Measurements from ENCODE around the gene EVX2. TPM values are rescaled to one million over a fixed set of nuclear protein-coding genes. Genes with fewer than 3 reads are reported as not detected.
A peak's percentile ranks its signal among the peaks of the same experiment; 100 is the strongest.

Gene EVX2
- total RNA-seq, 1 experiment from 2014 or later = not detected

DNA sequence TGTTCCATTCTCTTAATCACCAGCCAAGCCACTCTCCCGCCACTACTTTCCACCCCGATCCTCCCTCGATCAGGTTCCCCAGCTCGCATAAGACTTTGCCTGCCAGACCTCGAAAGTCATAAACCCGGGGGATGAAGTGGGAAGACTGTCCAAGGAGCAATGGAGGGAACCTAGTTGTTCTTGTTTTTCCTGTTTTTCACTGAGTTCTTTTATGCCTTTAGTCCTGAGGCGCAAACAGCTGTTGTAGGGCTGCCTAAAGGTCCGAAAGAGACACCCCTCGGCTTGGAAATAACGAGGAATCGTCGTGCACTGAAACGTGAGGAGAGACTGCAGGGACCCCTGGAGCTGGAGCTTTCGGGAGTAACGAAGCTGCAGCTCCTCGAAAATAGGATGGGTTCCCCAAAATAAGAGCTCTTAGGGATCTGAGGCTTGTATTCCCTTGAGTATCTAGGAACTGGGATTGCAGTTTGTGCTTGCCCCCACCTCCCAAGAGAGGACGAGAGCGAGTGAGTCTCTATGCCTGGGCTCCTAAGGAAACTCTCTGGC is 14.1 kb upstream of the EVX2 start:
- no peak for DNase-seq
- Histone ChIP-seq H3K27me3 (ENCODE audit: control insufficient read depth, insufficient read depth, low read length) (peaks cover 97% of the 10 kb centered on the region), H3K4me3 (ENCODE audit: insufficient read depth, low read depth, low read length) (peak overlapping the region; percentile 19), H3K36me3 (replicated peaks; ENCODE audit: control insufficient read depth, insufficient read depth, low read length) (no peaks in the 10 kb centered on the region)

DNA sequence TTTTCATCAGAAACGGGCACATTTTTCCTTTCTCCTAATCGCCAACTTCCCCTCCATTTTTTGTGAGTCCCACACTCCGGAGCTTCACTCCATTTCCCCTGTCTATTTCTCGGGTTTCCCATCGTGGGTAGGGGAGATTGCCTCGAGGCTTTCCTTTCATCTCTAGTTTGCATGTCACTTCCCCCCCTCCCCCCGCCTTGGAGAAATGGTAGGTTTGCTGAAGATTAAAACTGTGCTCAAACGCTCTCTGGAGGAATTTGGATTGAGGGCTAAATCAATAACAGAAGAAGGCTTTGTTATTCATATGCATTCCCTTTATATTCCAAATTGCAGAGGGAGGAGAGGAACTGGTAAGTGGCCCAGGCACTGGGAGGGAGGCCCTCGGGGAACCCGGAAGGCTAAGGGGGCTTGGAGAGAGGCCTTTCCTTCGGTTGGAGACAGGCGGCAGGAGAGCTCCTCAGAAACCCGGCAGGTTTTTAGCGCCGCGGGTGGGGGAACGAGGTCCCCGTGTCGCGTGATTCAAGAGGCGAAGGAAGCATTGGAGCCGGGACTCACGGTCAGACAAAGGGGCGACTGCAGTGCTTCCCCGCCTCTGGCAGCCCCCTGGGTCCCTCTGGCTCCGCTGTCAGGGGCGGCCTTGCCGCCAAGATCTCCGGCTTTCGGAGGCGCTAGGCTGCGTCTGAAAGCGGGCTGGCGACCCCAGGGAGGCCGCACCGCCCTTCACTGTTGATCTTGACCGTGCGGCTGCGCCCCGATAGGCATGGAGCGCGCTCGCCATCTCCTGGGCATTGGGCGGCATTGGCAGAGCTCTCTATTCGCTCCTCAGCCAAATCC is 13.4 kb upstream of the EVX2 start:
- peak overlapping the region; percentile 46 for H3K4me3 ChIP-seq (ENCODE audit: insufficient read depth, low read depth, low read length)
- peak; percentile 95 for DNase-seq
- no peaks in the 10 kb centered on the region for H3K36me3 ChIP-seq (replicated peaks; ENCODE audit: control insufficient read depth, insufficient read depth, low read length)
- peaks cover 92% of the 10 kb centered on the region for H3K27me3 ChIP-seq (ENCODE audit: control insufficient read depth, insufficient read depth, low read length)

DNA sequence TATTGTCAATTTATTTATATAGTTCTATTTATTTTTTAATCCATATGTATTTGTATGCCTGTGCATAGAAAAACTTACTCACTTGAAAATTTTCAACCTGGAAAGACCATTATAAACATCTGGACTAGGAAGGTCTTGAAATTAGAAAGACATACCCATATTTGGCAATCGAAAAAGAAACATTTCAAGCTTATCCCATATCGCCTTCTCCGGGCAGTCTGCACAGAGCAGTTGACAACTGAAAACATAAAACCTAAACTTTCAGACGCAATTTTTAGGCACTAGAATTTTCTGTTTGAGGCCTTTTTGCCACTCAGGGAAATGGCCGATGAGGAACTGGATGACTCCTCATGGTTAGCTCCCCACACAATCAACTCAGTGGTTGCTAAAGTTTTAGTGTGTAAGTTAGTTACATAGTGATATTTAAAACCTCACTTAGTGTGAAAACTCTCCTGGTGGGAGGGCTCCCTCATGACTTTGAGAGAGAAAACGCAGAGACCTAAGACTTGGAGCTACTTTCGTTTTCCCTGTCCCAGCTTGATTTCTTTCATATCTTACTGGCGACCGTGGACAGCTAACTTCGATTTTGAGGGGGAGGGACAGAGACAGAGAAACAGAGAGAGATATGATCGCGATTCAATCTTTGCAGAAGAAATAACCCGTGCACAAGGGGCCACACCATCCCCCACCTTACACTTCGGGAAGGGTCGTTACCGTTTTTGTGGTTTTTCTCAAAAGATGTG is 12.7 kb upstream of the EVX2 start:
- Histone ChIP-seq H3K36me3 (replicated peaks; ENCODE audit: control insufficient read depth, insufficient read depth, low read length) (no peaks in the 10 kb centered on the region), H3K27me3 (ENCODE audit: control insufficient read depth, insufficient read depth, low read length) (peaks cover 92% of the 10 kb centered on the region), H3K4me3 (ENCODE audit: insufficient read depth, low read depth, low read length) (peak overlapping the region; percentile 46)
- DNase-seq = no peak

DNA sequence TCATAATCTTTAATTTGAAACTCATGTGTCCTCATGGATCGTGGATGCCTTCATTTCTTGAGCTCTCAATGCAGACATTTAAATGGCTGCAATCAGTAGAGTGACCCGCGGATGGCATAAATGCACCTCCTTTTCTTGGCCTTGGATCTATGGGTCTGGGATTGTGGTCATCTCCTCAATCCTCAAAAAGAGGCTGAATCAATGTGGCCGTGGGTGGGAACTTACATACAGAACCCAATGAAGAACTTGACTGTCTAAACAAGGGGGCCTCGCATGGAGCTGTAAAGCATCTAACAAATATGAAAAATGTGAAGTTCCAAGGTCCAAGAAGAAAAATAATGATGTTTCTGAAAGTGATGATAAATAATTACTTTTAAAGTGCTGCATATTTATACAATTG is 11.7 kb upstream of the EVX2 start:
- no peak for DNase-seq
- peaks cover 92% of the 10 kb centered on the region for H3K27me3 ChIP-seq (ENCODE audit: control insufficient read depth, insufficient read depth, low read length)
- no peak overlapping the region for H3K4me3 ChIP-seq (ENCODE audit: insufficient read depth, low read depth, low read length)

DNA sequence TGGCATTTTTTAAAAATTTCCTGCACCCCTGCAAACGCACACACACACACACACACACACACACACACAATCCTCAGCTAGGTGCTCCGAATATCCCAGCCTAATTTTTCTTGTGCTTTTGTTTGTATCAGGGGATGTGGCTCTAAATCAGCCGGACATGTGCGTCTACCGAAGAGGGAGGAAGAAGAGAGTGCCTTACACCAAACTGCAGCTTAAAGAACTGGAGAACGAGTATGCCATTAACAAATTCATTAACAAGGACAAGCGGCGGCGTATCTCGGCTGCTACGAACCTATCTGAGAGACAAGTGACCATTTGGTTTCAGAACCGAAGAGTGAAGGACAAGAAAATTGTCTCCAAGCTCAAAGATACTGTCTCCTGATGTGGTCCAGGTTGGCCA is 10.6 kb upstream of the EVX2 start:
- H3K4me3 ChIP-seq (ENCODE audit: insufficient read depth, low read depth, low read length) = no peak overlapping the region
- no peak for DNase-seq
- H3K36me3 ChIP-seq (replicated peaks; ENCODE audit: control insufficient read depth, insufficient read depth, low read length) = no peaks in the 10 kb centered on the region
- H3K27me3 ChIP-seq (ENCODE audit: control insufficient read depth, insufficient read depth, low read length) = peaks cover 92% of the 10 kb centered on the region

More for the DNA sequence above, 11.7 kb upstream of the EVX2 start:
- no peaks in the 10 kb centered on the region for H3K36me3 ChIP-seq (replicated peaks; ENCODE audit: control insufficient read depth, insufficient read depth, low read length)

DNA sequence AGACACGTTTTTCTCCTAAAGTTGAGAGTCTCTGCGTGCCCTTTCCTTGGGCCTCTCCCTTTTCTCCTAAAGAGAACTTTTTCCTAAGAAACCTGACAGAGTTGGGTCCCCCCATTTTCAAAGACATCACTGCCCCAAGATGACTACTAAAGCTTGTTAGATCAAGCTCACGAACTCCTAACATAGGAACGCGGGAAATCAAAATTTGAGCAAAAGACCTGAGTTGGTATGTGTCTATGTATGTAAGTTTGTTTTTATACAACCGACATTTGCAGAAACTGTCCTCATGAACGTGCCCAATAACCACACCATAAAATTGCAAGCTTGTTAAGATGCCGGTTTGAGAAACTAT is 10.1 kb upstream of the EVX2 start:
- H3K4me3 ChIP-seq (ENCODE audit: insufficient read depth, low read depth, low read length) = no peak overlapping the region

DNA sequence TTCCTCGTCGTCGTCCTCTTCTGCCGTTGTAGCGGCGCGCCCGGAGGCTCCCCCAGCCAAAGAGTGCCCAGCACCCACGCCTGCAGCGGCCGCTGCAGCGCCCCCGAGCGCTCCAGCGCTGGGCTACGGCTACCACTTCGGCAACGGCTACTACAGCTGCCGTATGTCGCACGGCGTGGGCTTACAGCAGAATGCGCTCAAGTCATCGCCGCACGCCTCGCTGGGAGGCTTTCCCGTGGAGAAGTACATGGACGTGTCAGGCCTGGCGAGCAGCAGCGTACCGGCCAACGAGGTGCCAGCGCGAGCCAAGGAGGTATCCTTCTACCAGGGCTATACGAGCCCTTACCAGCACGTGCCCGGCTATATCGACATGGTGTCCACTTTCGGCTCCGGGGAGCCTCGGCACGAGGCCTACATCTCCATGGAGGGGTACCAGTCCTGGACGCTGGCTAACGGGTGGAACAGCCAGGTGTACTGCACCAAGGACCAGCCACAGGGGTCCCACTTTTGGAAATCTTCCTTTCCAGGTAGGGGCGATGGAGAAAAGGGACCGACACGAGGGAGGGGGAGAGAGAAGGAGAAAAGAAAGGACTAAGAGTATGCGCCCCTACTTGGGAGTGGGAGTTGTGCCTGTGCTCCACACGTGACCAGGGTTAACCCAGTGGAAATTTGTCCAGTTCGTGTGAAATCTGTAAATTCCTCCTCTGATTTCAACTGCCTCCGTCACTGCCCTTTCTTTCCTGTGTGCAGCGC is 9.6 kb upstream of the EVX2 start:
- H3K36me3 ChIP-seq (replicated peaks; ENCODE audit: control insufficient read depth, insufficient read depth, low read length) = no peaks in the 10 kb centered on the region
- DNase-seq = peak; percentile 81
- H3K27me3 ChIP-seq (ENCODE audit: control insufficient read depth, insufficient read depth, low read length) = peaks cover 92% of the 10 kb centered on the region
- H3K4me3 ChIP-seq (ENCODE audit: insufficient read depth, low read depth, low read length) = peak overlapping the region; percentile 14; the same call in 1 of the 2 replicates

More for the DNA sequence above, 10.1 kb upstream of the EVX2 start:
- H3K27me3 ChIP-seq (ENCODE audit: control insufficient read depth, insufficient read depth, low read length) = peaks cover 92% of the 10 kb centered on the region
- DNase-seq = no peak
- no peaks in the 10 kb centered on the region for H3K36me3 ChIP-seq (replicated peaks; ENCODE audit: control insufficient read depth, insufficient read depth, low read length)

DNA sequence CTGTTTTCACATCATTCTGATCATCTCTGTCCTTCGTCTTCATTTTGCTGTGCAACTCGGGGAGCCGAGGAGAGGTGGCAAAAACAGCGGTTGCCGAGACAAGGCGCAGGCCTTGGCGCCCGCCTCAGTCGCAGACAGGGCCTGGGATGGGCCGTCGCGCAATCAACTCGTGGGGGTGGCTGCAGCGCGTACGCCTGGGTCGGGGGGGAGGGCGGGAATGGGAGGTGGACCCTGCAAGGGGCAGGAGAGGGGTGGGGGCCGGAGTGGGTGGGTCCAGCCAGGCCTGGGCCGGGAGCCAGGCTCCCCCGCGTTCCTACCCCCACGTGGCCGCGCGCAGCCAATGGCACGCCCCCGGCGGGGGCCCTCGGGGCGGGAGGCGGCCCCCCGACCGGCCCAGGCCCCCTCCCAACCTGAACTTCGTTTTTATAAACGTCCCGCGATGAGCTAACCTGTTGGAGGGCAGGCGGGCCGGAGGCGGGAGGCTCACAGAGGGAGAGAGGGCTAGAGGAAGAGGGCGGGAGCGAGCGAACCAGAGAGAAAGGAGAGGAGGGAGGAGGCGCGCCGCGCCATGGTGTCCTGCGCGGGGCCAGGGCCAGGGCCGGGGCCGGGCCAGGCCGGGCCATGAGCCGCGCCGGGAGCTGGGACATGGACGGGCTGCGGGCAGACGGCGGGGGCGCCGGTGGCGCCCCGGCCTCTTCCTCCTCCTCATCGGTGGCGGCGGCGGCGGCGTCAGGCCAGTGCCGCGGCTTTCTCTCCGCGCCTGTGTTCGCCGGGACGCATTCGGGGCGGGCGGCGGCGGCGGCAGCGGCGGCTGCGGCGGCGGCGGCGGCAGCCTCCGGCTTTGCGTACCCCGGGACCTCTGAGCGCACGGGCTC is 8.7 kb upstream of the EVX2 start, which contains the start of gene HOXD13:
Gene HOXD13 (plus strand): TSS at position 452 of the 875 bp plus-strand sequence. CDS start 170 bp downstream, at position 622.
- H3K4me3 ChIP-seq (ENCODE audit: insufficient read depth, low read depth, low read length) = peak within 1 kb of the TSS; percentile 14
- peaks cover 93% of the 10 kb centered on the region for H3K27me3 ChIP-seq (ENCODE audit: control insufficient read depth, insufficient read depth, low read length)
- DNase-seq = peak; percentile 92
- no peaks in the 10 kb centered on the region for H3K36me3 ChIP-seq (replicated peaks; ENCODE audit: control insufficient read depth, insufficient read depth, low read length)

DNA sequence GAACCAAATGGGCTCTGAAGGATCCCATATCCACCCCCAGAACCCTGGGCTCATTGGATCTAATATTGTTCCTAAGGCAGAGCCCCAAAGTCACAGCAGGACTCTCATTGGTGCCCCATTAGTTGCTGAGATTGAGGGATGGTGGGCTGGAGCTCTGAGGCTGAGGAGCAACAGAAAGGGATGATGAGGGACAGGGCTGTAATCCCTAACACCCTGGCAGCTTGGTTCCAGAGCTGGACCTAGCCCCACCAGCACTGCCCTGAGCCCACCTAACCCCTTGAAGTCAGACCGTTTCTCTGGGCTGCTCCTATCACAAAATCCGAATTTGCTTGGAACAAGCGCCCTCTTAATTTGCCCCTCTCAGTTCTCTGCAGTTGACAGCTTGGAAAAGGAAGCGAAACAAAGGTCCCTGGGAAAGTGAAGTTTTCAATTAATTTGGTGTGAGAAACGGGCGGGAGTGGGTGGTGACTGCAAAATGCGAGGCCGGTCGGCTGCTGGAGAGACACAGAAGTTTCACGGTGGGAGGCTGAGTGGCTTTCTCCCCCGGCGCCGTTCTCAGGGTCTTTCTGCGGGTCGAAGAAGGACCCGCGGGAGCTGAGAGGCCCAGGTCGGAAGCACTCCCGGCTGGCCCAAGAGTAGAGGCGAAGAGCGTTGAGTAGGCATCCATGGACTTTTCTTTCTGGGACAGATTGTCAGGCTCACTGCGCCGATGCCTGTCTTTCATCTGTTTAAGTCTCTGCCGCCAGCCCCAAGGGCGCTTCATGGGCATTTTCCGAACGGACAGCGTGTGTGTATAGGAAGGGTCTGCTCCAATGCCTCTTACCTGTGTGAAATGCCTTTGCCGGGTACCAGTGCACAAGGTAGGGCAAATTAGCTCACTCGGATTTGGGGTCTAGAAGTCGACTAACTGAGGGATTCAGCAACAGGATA is 7.8 kb upstream of the EVX2 start:
- peak; percentile 54 for DNase-seq
- no peaks in the 10 kb centered on the region for H3K36me3 ChIP-seq (replicated peaks; ENCODE audit: control insufficient read depth, insufficient read depth, low read length)
- H3K4me3 ChIP-seq (ENCODE audit: insufficient read depth, low read depth, low read length) = no peak overlapping the region
- peaks cover 95% of the 10 kb centered on the region for H3K27me3 ChIP-seq (ENCODE audit: control insufficient read depth, insufficient read depth, low read length)

DNA sequence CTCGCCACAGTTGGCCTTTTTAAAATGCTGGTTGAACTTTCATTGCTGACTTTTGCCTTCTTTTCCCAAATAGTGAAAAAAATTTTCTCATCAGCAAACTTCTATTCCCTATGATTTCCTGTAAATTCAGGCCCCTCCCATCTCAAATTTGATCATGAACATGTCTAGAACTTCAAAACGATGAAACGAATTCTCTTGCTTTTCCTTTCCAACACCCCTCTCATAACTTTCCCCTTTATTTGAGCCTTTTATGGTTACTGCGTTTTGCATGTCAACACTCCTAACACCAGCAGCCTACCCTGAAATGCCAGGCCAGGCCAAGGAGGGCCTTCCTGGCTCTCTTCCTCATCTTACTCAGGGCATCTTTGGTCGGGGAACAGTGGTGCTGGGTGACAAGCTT is 7.1 kb upstream of the EVX2 start:
- Histone ChIP-seq H3K4me3 (ENCODE audit: insufficient read depth, low read depth, low read length) (no peak overlapping the region), H3K36me3 (replicated peaks; ENCODE audit: control insufficient read depth, insufficient read depth, low read length) (no peaks in the 10 kb centered on the region), H3K27me3 (ENCODE audit: control insufficient read depth, insufficient read depth, low read length) (peaks cover 95% of the 10 kb centered on the region)
- DNase-seq = no peak

DNA sequence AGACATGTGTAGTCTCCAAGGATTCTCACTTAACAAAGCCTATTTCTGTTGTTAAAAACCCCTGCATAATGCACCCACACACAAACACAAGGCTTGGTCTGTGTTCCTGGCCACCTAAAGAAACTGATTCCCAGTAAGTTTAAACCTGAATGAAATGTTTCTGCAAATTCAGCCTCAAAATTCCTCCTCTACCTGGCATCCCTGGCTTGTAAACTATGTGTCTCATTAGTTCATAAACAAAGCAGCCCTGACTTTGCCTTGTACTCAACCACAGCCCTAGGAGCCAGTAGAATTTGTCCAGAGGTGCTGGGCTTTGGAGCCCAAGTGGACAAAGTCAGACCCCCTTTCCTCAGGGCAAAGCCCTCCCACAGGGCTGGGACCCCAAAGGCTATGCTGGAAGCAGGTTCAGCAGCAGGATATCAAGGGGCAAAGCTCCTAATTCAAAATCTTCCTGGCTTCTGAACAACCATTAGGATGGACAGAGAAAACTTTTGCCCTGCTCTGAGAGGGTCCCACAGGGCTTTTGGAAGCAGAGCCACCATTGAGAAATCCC is 6.2 kb upstream of the EVX2 start:
- Histone ChIP-seq H3K4me3 (ENCODE audit: insufficient read depth, low read depth, low read length) (no peak overlapping the region), H3K27me3 (ENCODE audit: control insufficient read depth, insufficient read depth, low read length) (peaks cover 95% of the 10 kb centered on the region), H3K36me3 (replicated peaks; ENCODE audit: control insufficient read depth, insufficient read depth, low read length) (no peaks in the 10 kb centered on the region)
- no peak for DNase-seq

DNA sequence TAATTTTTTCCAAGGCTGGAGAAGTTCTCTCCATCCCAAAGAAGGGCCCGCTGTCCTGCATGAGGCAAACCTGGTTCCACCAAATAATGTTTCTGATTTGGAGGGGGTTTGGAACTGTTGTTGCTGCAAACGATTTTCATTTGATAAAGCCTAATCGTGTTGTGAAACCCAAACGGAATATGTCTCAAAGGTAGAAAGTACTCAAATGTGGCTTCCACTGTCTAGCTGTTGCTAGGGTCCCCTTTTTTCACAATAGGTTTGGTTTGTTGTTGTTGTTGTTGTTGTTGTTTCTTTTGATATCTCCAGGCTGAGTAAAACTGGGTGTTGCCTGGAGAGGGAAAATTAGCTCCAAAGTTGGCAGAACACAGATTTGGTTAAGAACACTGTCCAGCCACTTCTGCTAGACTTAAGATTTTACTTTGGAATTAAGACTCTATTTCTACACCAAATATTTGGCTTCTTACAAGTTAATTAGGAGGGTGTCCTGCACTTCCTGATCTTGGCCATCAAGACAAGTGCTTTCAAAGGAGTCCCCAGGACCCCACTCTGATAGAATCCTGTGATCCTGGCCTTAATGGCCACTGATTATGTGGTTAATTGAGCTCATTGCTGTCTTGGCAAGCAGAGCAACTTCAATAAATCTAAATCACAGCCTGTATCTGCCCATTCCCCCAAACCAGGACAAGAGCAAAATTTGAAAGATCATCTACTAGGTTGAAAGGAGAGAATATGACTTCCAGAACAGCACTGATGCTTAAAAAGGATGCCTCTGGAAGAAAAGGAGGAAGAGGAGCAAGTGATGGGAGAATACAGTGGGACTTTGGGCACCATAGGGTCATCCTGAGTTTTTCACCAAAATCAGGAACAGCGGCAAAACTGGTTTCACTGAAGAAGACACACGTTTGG is 5.4 kb upstream of the EVX2 start:
- H3K36me3 ChIP-seq (replicated peaks; ENCODE audit: control insufficient read depth, insufficient read depth, low read length) = no peaks in the 10 kb centered on the region
- no peak for DNase-seq
- H3K27me3 ChIP-seq (ENCODE audit: control insufficient read depth, insufficient read depth, low read length) = peaks cover 95% of the 10 kb centered on the region
- H3K4me3 ChIP-seq (ENCODE audit: insufficient read depth, low read depth, low read length) = no peak overlapping the region

Data from H7 (cell line).